Body of pancreas (tissue), 4 donors: ENCODE data around the gene RIT2. TPM values are rescaled to one million over a fixed set of nuclear protein-coding genes. Genes with fewer than 3 reads are reported as not detected.

ENCODE experiments used
- ATAC-seq: fragments of 150-250 bp; one replicate; pipeline ENCODE4 v1.9.1; 2016
- DNase-seq, 4 donors: peaks; one replicate each; pipeline ENCODE4 v3.0.0-alpha.2; 2019
- H3K27ac ChIP-seq, 4 donors: fragments of 200-600 bp; sonication (generic); 1 replicate in 3 of 4; 2 replicates in 1 of 4; pipeline versions ENCODE4 v1.5.1 to v1.6.1; 2016 to 2019; ENCODE audit warnings: mild to moderate bottlenecking in 1 of 4, mixed read lengths in 1 of 4, moderate library complexity in 1 of 4
- H3K27me3 ChIP-seq, 2 donors: fragments of 200-600 bp; sonication (generic); one replicate each; pipeline ENCODE4 v1.6.0; 2016; ENCODE audit warnings: mild to moderate bottlenecking in 1 of 2
- H3K36me3 ChIP-seq, 2 donors: fragments of 200-600 bp; sonication (generic); replicated peaks in 1 of 2; 2 replicates each; pipeline ENCODE4 v1.5.1; 2016; ENCODE audit warnings: low read depth in 2 of 2; ENCODE audit not compliant: insufficient read depth in 1 of 2
- H3K4me1 ChIP-seq: fragments of 200-600 bp; sonication (generic); one replicate; pipeline ENCODE4 v1.6.0; 2016
- H3K4me3 ChIP-seq, 2 donors: fragments of 200-600 bp; sonication (generic); 1 replicate in 1 of 2; 2 replicates in 1 of 2; pipeline ENCODE4 v1.5.1; 2016 to 2019
- H3K9me3 ChIP-seq, 3 donors: fragments of 200-600 bp; sonication (generic); 1 replicate in 2 of 3; 2 replicates in 1 of 3; pipeline ENCODE4 v1.5.1; 2016
- POLR2A ChIP-seq, 3 donors: fragments of 450-650 bp; IDR thresholded peaks; one replicate each; pipeline ENCODE4 v1.6.1; 2016; ENCODE audit warnings: antibody characterized with exemption in 3 of 3, mild to moderate bottlenecking in 2 of 3
- WGBS, 2 donors: methylation state at CpG; one replicate each; pipeline ENCODE4 v1.1.5; 2017; 5-methylcytosine and 5-hydroxymethylcytosine counted together
- intact Hi-C: fragments of 100-400 bp; cut with DNase I; formaldehyde crosslinking; loops from one replicate; pipeline ENCODE4 v1.15.1; 2023
- total RNA-seq, 2 donors: library from RNA; depleted of rRNA; stranded (reverse); fragments of >200 nt; gene quantifications; one replicate each; pipeline ENCODE4 v1.1.0, GENCODE V29; 2016
- TF ChIP-seq, protein P1 (sequence below), 7 experiments: fragments of 450-650 bp in 4 of 7; fragments of 200-600 bp in 3 of 7; sonication (generic) in 3 of 7; IDR thresholded peaks; one replicate each; pipeline ENCODE4 v1.5.1; 2016 to 2019; ENCODE audit warnings: antibody characterized with exemption in 7 of 7

The RIT2 gene
- total RNA-seq, 2 donors from 2014 or later: not detected

GRCh38 chr18:43004421-43004820, 111.1 kb downstream of the RIT2 start:
- Histone ChIP-seq H3K9me3 (no peaks in the 10 kb centered on the region), H3K27me3 (no peaks in the 10 kb centered on the region), H3K36me3 (no peaks in the 10 kb centered on the region), H3K27ac (no peak overlapping the region), H3K4me1 (no peaks in the 10 kb centered on the region), H3K4me3 (no peak overlapping the region)
- ATAC-seq (no peak), DNase-seq (no peak)
- TF ChIP-seq, protein P1, sequence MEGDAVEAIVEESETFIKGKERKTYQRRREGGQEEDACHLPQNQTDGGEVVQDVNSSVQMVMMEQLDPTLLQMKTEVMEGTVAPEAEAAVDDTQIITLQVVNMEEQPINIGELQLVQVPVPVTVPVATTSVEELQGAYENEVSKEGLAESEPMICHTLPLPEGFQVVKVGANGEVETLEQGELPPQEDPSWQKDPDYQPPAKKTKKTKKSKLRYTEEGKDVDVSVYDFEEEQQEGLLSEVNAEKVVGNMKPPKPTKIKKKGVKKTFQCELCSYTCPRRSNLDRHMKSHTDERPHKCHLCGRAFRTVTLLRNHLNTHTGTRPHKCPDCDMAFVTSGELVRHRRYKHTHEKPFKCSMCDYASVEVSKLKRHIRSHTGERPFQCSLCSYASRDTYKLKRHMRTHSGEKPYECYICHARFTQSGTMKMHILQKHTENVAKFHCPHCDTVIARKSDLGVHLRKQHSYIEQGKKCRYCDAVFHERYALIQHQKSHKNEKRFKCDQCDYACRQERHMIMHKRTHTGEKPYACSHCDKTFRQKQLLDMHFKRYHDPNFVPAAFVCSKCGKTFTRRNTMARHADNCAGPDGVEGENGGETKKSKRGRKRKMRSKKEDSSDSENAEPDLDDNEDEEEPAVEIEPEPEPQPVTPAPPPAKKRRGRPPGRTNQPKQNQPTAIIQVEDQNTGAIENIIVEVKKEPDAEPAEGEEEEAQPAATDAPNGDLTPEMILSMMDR (IDR thresholded peaks at IDR 0.05): no peak
- no peak for TF ChIP-seq POLR2A (IDR thresholded peaks at IDR 0.05)
- intact Hi-C loops: no loop called here
- WGBS, 2 donors: 47 to 71% methylated on average over 1 of the region's 1 CpG

GRCh38 chr18:43001821-43002220, 113.7 kb downstream of the RIT2 start:
- no peaks in the 10 kb centered on the region for H3K9me3 ChIP-seq
- H3K4me3 ChIP-seq: no peak overlapping the region
- no peaks in the 10 kb centered on the region for H3K4me1 ChIP-seq
- ATAC-seq: no peak
- DNase-seq: no peak
- no peak overlapping the region for H3K27ac ChIP-seq
- 62 to 73% methylated on average over 2 of the region's 2 CpGs for WGBS, 2 donors
- TF ChIP-seq, protein P1 (IDR thresholded peaks at IDR 0.05): no peak
- H3K27me3 ChIP-seq: no peaks in the 10 kb centered on the region
- no peaks in the 10 kb centered on the region for H3K36me3 ChIP-seq
- intact Hi-C loops: no loop called here

DNA sequence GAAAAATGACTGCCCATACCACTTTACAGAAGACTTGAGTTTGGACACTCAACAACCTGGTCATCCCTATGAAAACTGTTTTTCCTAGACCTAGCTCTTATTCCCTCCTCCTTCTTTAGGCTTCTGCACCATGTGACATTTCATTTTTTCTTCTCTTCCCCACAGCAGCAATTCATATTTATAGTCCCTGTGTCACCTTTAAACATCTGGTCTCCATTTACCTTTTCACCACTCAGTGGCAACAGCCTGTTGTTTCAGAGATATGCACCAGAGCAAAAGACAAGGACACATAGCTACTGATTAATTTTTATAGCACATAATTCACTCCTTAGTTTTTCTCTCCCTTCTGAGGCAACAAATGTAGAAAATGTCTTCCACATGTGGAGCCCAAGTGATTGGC, 118.7 kb downstream of the RIT2 start:
- H3K27me3 ChIP-seq: no peaks in the 10 kb centered on the region
- no peak overlapping the region for H3K4me3 ChIP-seq
- intact Hi-C loops: no loop called here
- no peaks in the 10 kb centered on the region for H3K4me1 ChIP-seq
- no peaks in the 10 kb centered on the region for H3K36me3 ChIP-seq
- no peaks in the 10 kb centered on the region for H3K9me3 ChIP-seq
- ATAC-seq (no peak), DNase-seq (no peak)
- no peak overlapping the region for H3K27ac ChIP-seq
- TF ChIP-seq, protein P1 (IDR thresholded peaks at IDR 0.05): no peak
- no peak for TF ChIP-seq POLR2A (IDR thresholded peaks at IDR 0.05)

GRCh38 chr18:42980426-42980825, 135.1 kb downstream of the RIT2 start:
- Histone ChIP-seq H3K36me3 (no peaks in the 10 kb centered on the region), H3K4me3 (no peak overlapping the region), H3K27ac (no peak overlapping the region), H3K27me3 (no peaks in the 10 kb centered on the region), H3K9me3 (no peaks in the 10 kb centered on the region), H3K4me1 (no peaks in the 10 kb centered on the region)
- intact Hi-C loops: no loop called here
- DNase-seq (no peak), ATAC-seq (no peak)
- 61% methylated on average over 1 of the region's 1 CpG; no CpG with 5 or more reads in 1 of the 2 donors for WGBS, 2 donors
- TF ChIP-seq, protein P1 (IDR thresholded peaks at IDR 0.05): no peak
- no peak for TF ChIP-seq POLR2A (IDR thresholded peaks at IDR 0.05)

- TF ChIP-seq POLR2A (IDR thresholded peaks at IDR 0.05): no peak
- TF ChIP-seq, protein P1 (IDR thresholded peaks at IDR 0.05): no peak
- H3K27ac ChIP-seq: no peak overlapping the region
- intact Hi-C loops: no loop called here
- no peak for ATAC-seq
- H3K27me3 ChIP-seq: no peaks in the 10 kb centered on the region
- WGBS, 2 donors: 21 to 26% methylated on average over 4 of the region's 4 CpGs
- no peaks in the 10 kb centered on the region for H3K4me1 ChIP-seq
- H3K9me3 ChIP-seq: no peaks in the 10 kb centered on the region
- no peak for DNase-seq
- H3K4me3 ChIP-seq: no peak overlapping the region
- H3K36me3 ChIP-seq: no peaks in the 10 kb centered on the region
Measured at GRCh38 chr18:42977982-42978637, 137.4 kb downstream of the RIT2 start.
